ENCODE data around the gene GRM2.

DNA sequence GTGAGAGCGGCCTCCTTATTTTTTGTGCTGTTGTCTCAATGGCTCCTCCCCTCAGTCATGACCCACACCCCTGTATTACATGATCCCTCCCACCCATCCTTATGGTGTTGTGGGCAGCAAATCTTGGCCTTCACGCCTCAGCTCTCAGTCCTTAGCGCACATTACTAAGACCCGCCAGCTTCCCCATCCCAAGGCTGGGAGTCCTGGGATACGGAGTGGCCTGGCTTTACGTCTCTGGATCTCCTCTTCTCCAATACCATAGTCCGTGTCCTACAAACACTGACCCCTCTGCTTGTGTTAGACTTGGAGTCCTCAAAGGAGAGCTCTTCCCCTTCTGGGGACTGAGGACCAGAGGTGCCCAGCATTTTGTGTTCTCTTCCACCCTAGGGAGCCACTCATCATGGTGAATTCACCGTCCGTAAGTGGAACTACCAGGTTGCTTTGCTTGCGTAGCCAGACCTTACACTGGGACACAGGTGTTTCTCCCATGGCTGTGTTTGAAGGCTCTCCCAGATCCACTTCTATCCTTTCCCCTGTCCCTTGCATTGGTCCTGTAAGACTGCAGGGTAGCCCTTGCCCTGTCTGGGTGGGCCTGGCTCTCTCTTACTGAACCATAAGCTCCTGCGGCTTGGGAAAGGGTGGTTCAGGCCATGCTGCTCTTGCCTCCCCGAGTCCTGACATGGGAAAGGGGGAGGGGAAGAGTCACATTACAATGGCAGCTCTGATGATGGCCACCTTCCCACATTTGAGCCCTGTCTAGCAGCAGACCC, 13.6 kb downstream of the GRM2 start:
- TF ChIP-seq, protein P1, sequence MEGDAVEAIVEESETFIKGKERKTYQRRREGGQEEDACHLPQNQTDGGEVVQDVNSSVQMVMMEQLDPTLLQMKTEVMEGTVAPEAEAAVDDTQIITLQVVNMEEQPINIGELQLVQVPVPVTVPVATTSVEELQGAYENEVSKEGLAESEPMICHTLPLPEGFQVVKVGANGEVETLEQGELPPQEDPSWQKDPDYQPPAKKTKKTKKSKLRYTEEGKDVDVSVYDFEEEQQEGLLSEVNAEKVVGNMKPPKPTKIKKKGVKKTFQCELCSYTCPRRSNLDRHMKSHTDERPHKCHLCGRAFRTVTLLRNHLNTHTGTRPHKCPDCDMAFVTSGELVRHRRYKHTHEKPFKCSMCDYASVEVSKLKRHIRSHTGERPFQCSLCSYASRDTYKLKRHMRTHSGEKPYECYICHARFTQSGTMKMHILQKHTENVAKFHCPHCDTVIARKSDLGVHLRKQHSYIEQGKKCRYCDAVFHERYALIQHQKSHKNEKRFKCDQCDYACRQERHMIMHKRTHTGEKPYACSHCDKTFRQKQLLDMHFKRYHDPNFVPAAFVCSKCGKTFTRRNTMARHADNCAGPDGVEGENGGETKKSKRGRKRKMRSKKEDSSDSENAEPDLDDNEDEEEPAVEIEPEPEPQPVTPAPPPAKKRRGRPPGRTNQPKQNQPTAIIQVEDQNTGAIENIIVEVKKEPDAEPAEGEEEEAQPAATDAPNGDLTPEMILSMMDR (IDR thresholded peaks at IDR 0.05; ENCODE audit: borderline replicate concordance, extremely low read depth, low read length, poor library complexity, severe bottlenecking) = no peak
- TF ChIP-seq EZH2 (IDR thresholded peaks at IDR 0.05; ENCODE audit: borderline replicate concordance, low read depth, low read length, severe bottlenecking) = no peak

Measured in DND-41 (cell line).